Gastrocnemius medialis (tissue), 4 donors: ENCODE measurements around the gene ME3. TPM values are rescaled to one million over a fixed set of nuclear protein-coding genes. Genes with fewer than 3 reads are reported as not detected.

Experiments used
- ATAC-seq, 2 donors: fragments of 150-250 bp; one replicate each; pipeline ENCODE4 v1.9.1; 2016
- DNase-seq, 2 donors: peaks; one replicate each; pipeline ENCODE4 v3.0.0-alpha.2; 2019
- H3K27ac ChIP-seq, 4 donors: fragments of 200-600 bp; sonication (generic); 1 replicate in 1 of 4; 2 replicates in 3 of 4; pipeline ENCODE4 v1.5.1; 2016 to 2018; ENCODE audit warnings: mild to moderate bottlenecking in 2 of 4, moderate library complexity in 1 of 4
- H3K27me3 ChIP-seq, 3 donors: fragments of 200-600 bp; sonication (generic) in 2 of 3; 1 replicate in 1 of 3; 2 replicates in 2 of 3; pipeline versions ENCODE4 v1.5.1 to v1.6.0; 2016 to 2019; ENCODE audit warnings: mild to moderate bottlenecking in 1 of 3, moderate library complexity in 1 of 3
- H3K36me3 ChIP-seq, 2 donors: fragments of 200-600 bp; sonication (generic) in 1 of 2; one replicate each; pipeline ENCODE4 v1.5.1; 2017 to 2018
- H3K4me1 ChIP-seq, 2 donors: fragments of 200-600 bp; sonication (generic) in 1 of 2; one replicate each; pipeline ENCODE4 v1.5.1; 2016 to 2017; ENCODE audit warnings: mild to moderate bottlenecking in 2 of 2
- H3K4me3 ChIP-seq, 4 donors: fragments of 200-600 bp; sonication (generic) in 3 of 4; 1 replicate in 1 of 4; 2 replicates in 3 of 4; pipeline ENCODE4 v1.5.1; 2016 to 2019; ENCODE audit warnings: mild to moderate bottlenecking in 2 of 4
- H3K9me3 ChIP-seq, 3 donors: fragments of 200-600 bp; sonication (generic) in 2 of 3; 1 replicate in 1 of 3; 2 replicates in 2 of 3; pipeline ENCODE4 v1.5.1; 2016 to 2019
- POLR2A ChIP-seq, 2 donors: fragments of 450-650 bp; IDR thresholded peaks; one replicate each; pipeline ENCODE4 v1.6.1; 2017; ENCODE audit warnings: antibody characterized with exemption in 2 of 2, mild to moderate bottlenecking in 2 of 2, moderate library complexity in 2 of 2
- in situ Hi-C, 4 donors: fragments of 200-750 bp; cut with MboI; loops; one replicate each; pipeline versions ENCODE4 v1.15.0 to v1.8.0; 2017; ENCODE audit warnings: low sequenced_read_pairs in 4 of 4
- intact Hi-C: fragments of 100-400 bp; cut with DNase I; formaldehyde crosslinking; loops from one replicate; pipeline ENCODE4 v1.15.1; 2023; ENCODE audit warnings: low total_unique reads
- total RNA-seq, 4 donors: library from RNA; depleted of rRNA; stranded (reverse); fragments of >200 nt; gene quantifications; one replicate each; pipeline versions ENCODE4 v1.1.0 to v1.2.3, GENCODE V29; 2016
- TF ChIP-seq, protein P1 (sequence below), 5 experiments: fragments of 450-650 bp in 3 of 5; fragments of 200-600 bp in 2 of 5; sonication (generic) in 2 of 5; IDR thresholded peaks in 4 of 5; conservative IDR thresholded peaks in 1 of 5; 1 replicate in 4 of 5; 2 replicates in 1 of 5; pipeline ENCODE4 v1.5.1; 2016 to 2019; ENCODE audit warnings: antibody characterized with exemption in 5 of 5, mild to moderate bottlenecking in 3 of 5, moderate library complexity in 3 of 5

Gene ME3
- total RNA-seq, 4 donors from 2014 or later = 4.2 to 17.0 (median 15.7) TPM

DNA sequence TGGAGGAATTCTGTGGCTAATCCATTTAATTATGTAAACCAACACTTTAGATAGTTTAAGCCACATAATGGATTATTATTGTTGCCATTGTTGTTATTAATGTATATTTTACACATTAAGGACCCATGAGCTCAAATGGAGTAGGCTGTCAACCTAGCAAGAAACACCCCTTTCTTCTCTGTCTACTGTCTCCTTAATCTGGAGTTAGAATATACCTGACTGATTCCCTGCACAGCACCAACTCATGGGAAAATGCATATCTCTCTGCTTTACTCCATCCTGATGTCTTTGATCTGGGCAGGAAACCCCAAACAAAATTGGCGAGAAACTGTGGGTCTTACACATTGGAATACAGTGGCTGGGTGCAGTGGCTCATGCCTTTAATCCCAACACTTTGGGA lies 24.0 kb upstream of the ME3 start:
- in situ Hi-C loops = no loop called here
- Histone ChIP-seq H3K27me3 (no peaks in the 10 kb centered on the region), H3K27ac (no peak overlapping the region), H3K9me3 (no peaks in the 10 kb centered on the region), H3K36me3 (no peaks in the 10 kb centered on the region), H3K4me1 (peaks cover 3 to 7% of the 10 kb centered on the region in 2 donors), H3K4me3 (no peak overlapping the region)
- ATAC-seq (no peak), DNase-seq (no peak)
- intact Hi-C loops = no loop called here
- no peak for TF ChIP-seq POLR2A (IDR thresholded peaks at IDR 0.05)
- TF ChIP-seq, protein P1, sequence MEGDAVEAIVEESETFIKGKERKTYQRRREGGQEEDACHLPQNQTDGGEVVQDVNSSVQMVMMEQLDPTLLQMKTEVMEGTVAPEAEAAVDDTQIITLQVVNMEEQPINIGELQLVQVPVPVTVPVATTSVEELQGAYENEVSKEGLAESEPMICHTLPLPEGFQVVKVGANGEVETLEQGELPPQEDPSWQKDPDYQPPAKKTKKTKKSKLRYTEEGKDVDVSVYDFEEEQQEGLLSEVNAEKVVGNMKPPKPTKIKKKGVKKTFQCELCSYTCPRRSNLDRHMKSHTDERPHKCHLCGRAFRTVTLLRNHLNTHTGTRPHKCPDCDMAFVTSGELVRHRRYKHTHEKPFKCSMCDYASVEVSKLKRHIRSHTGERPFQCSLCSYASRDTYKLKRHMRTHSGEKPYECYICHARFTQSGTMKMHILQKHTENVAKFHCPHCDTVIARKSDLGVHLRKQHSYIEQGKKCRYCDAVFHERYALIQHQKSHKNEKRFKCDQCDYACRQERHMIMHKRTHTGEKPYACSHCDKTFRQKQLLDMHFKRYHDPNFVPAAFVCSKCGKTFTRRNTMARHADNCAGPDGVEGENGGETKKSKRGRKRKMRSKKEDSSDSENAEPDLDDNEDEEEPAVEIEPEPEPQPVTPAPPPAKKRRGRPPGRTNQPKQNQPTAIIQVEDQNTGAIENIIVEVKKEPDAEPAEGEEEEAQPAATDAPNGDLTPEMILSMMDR (IDR thresholded peaks at IDR 0.05 in 4 of 5, conservative IDR thresholded peaks at IDR 0.05 in 1 of 5) = no peak

DNA sequence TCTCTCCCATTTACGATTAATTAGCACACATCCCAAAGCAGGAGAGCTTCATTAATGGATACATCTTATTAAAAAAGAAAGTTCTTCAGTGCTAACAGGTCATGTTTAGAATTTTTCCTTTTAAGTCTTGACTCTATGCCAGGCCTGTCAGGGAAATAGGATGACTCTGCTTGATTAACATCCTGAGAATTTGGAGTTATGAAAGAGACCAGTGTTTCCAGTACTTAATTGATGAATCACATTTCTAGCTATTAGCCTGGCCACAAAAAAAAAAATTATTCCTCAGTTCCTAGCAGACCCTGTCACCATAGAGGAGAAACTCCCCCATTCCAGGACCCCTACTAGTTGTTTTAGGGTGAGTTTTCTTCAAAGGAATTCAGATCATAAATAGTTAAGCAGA lies 23.6 kb upstream of the ME3 start:
- no peak overlapping the region for H3K27ac ChIP-seq
- no peaks in the 10 kb centered on the region for H3K27me3 ChIP-seq
- no peak for DNase-seq

DNA sequence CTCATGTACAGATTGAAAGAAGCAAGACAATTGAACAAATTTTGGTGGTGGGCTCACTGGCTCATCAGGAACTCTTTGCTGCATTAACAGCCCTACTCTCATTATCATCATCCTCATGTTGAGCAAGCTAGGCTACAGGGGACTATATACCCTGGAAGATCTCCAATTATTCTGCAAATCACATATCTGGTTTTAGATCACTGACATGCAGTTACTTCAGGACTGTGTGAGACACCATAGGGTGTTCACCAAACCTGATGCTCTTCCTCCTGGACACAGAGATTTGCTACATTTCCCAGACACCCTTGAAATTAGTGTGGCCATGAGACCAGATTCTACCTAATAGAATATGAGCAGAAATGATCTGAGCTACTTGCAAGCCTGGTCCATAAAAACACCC lies 23.0 kb upstream of the ME3 start:
- H3K4me3 ChIP-seq = no peak overlapping the region
- DNase-seq = no peak
- no peak for TF ChIP-seq POLR2A (IDR thresholded peaks at IDR 0.05)
- TF ChIP-seq, protein P1 (IDR thresholded peaks at IDR 0.05 in 4 of 5, conservative IDR thresholded peaks at IDR 0.05 in 1 of 5) = no peak
- peaks cover 3 to 7% of the 10 kb centered on the region in 2 donors for H3K4me1 ChIP-seq
- intact Hi-C loops = no loop called here
- no peak overlapping the region for H3K27ac ChIP-seq
- no peaks in the 10 kb centered on the region for H3K36me3 ChIP-seq
- H3K27me3 ChIP-seq = no peaks in the 10 kb centered on the region
- in situ Hi-C loops = no loop called here
- no peak for ATAC-seq
- H3K9me3 ChIP-seq = no peaks in the 10 kb centered on the region

More for the DNA sequence above, 23.6 kb upstream of the ME3 start:
- H3K36me3 ChIP-seq = no peaks in the 10 kb centered on the region
- H3K4me1 ChIP-seq = peaks cover 3 to 7% of the 10 kb centered on the region in 2 donors
- in situ Hi-C loops = no loop called here
- peak; percentile 54 to 64 for ATAC-seq
- H3K4me3 ChIP-seq = no peak overlapping the region
- TF ChIP-seq, protein P1 (IDR thresholded peaks at IDR 0.05 in 4 of 5, conservative IDR thresholded peaks at IDR 0.05 in 1 of 5) = no peak
- no peak for TF ChIP-seq POLR2A (IDR thresholded peaks at IDR 0.05)
- no peaks in the 10 kb centered on the region for H3K9me3 ChIP-seq
- intact Hi-C loops = no loop called here

DNA sequence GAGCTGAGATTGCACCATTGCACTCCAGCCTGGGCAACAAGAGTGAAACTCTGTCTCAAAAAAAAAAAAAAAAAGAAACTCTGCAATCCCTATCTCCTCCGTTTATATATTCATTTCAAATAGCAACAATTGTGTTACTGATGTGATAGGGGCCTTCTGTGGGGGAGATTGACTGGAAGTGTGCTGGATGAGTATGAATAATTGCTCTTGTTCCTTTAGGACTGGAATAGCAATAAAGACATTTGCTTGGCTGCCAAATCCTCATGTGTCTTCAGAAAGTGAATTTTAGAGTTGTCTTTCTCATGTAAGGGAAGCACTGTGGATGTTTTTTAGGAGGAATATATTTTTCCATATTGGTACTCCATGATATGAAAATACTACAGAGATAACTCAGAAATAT lies 21.1 kb upstream of the ME3 start:
- no peak for DNase-seq
- Histone ChIP-seq H3K4me3 (no peak overlapping the region), H3K4me1 (peaks cover 10 to 15% of the 10 kb centered on the region in 2 donors), H3K36me3 (no peaks in the 10 kb centered on the region), H3K9me3 (no peaks in the 10 kb centered on the region), H3K27me3 (no peaks in the 10 kb centered on the region), H3K27ac (no peak overlapping the region)
- intact Hi-C loops (no loop called here), in situ Hi-C loops (no loop called here)
- TF ChIP-seq, protein P1 (IDR thresholded peaks at IDR 0.05 in 4 of 5, conservative IDR thresholded peaks at IDR 0.05 in 1 of 5) = no peak
- TF ChIP-seq POLR2A (IDR thresholded peaks at IDR 0.05) = no peak
- ATAC-seq = no peak

DNA sequence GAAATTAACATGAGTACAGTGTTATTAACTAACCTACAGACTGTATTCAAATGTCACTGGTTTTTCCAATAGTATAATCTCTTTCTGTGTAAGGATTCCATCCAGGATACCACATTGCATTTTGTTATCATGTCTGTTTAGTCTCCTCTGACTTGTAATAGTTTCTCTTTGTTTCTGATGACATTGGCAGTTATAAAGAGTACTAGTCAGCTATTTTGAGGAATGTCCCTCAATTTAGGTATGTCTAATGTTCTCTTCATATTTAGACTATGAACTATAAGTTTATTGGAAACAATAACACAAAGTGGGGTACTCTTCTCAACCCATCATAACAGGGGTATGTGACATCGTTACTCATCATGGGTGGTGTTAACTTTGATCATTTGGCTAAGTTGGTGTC lies 20.3 kb upstream of the ME3 start:
- intact Hi-C loops = no loop called here
- no peak for ATAC-seq
- TF ChIP-seq POLR2A (IDR thresholded peaks at IDR 0.05) = no peak
- TF ChIP-seq, protein P1 (IDR thresholded peaks at IDR 0.05 in 4 of 5, conservative IDR thresholded peaks at IDR 0.05 in 1 of 5) = no peak
- no peaks in the 10 kb centered on the region for H3K27me3 ChIP-seq
- in situ Hi-C loops = no loop called here
- H3K9me3 ChIP-seq = no peaks in the 10 kb centered on the region
- DNase-seq = no peak
- no peaks in the 10 kb centered on the region for H3K36me3 ChIP-seq
- H3K4me3 ChIP-seq = no peak overlapping the region
- no peak overlapping the region for H3K27ac ChIP-seq
- peaks cover 18 to 22% of the 10 kb centered on the region in 2 donors for H3K4me1 ChIP-seq
